Activated CD8-positive, alpha-beta memory T cell treated with anti-CD3 and anti-CD28 coated beads for 24 hours (primary cell): ENCODE measurements around the gene RFXANK.

Experiments used
- DNase-seq: peaks from one replicate; pipeline ENCODE4 v3.0.0-alpha.2; 2020

The RFXANK gene

GRCh38 chr19:19234220-19234816, 42.3 kb downstream of the RFXANK start:
- no peak for DNase-seq

- no peak for DNase-seq
These were observed 44.1 kb downstream of the RFXANK start for GRCh38 chr19:19236173-19236572.

DNA sequence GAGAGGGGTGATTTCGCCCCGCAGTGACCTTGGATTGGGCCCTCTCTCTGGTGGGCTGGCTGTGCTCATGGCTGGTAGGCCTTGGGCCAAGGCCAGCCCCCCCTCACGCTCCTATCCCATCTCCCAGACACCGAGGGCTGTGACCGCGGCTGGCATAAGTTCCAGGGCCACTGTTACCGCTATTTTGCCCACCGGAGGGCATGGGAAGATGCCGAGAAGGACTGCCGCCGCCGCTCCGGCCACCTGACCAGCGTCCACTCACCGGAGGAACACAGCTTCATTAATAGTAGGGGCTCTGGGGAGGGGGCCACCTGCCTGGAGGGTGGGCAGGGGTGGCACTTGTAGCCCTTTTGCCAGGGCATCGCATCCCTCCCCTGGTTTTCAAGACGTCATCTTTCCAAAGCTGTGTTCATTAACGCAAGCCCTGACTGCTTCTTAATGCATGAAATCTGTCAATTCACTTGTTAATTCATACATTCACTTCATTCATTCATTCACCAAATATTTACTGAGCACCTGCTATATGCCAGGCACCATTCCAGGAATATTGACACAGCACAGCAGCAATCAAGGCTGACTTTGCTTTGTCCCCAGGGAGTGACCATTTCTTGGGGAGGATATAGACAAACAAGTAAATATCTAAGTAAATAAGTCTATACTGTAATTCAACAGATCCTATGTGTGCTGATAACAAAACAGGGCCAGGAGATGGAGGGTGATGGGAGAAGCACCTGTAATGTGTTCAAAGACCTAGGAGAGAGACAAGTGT, 46.3 kb downstream of the RFXANK start:
- no peak for DNase-seq

DNA sequence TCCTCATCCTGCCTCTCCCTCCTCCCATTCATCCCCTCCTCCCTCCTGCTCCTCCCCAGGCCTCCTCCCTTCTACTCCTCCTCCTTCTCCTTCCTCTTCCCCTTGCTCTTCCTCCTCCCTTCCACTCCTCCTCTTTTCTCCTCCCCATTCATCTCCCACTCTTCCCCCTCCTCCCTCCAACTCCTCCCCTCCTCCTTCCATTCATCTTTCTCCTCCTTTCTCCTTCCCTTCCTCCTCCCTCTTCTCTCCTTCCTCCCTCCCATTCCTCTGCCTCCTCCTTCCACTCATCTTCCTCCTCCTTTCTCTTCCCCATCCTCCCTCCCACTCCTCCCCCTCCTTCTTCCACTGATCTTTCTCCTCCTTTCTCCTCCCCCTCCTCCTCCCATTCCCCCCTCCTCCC, 47.6 kb downstream of the RFXANK start:
- no peak for DNase-seq

DNA sequence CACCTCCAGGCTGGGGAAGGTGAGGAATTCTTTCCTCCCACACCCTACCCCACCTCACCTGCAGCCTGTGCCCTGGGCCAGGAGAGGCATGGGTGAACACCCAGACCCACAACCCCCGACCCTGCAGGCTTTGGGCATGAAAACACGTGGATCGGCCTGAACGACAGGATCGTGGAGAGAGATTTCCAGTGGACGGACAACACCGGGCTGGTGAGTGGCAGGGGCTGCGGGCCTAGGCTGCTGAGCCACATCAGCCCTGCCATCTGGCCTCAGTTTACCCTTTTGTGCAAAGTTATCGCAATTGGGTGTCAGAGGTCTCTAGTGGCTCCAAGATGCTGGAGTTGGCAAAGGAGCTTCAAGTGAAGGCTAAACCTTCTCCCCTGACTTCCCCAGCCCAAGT, 48.4 kb downstream of the RFXANK start:
- DNase-seq = no peak

DNA sequence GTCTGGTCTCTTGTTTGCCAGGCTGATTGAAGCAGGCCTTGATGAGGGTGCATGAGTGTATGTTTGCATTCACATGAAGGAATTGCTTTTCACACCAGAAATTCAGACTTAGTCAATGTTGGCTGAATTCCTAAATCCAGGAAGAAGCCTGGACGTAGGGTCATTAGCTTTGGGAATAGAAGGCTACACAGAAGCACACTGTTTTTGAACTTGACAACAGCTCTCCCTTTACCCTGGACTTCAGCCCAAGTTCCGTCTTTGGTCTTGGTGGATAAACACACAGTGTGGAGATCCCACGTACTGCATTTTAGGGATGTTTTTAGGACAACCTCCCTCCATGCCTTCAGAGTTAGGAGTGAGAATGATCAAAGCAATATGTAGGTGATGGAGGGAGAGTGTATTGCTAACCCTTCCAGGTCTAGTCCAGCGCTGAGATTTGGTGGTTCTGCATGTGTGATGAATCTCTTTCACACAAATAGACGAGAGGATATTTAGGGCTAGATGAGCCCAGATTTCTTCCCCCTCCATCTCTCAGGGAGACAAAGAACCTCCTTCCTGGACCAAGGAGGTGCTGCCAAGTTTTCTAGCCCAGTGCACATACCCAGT, 58.2 kb downstream of the RFXANK start:
- DNase-seq = no peak
